ENCODE data around the gene NT5C2. TPM values are rescaled to one million over a fixed set of nuclear protein-coding genes. Genes with fewer than 3 reads are reported as not detected.

Gene NT5C2
- total RNA-seq, 4 donors from 2014 or later = 33.5 to 53.2 (median 35.3) TPM

DNA sequence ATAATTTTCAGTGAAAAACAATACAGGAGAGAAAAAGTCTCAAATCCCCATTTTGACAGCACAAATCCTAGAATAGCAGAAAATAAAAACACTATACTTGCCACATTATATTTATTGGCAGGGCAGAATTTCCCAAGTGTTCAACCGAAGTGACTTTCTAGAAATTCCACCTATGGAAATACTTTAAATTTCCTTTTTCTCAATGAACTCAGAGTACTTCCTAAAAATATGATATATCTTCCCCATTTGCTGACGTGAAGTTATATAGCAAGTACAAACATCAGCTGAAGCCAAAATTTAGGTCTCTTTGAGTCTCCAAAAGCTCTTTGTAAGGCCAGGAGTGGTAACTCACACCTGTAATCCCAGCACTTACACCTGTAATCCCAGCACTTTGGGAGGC is 83.3 kb downstream of the NT5C2 start:
- H3K4me1 ChIP-seq = peaks cover 86 to 93% of the 10 kb centered on the region in 2 donors
- ATAC-seq (no peak), DNase-seq (no peak)
- H3K27ac ChIP-seq = peak overlapping the region; percentile 79 to 92 (median 84)
- in situ Hi-C loops (cut with MboI; ENCODE audit: low sequenced_read_pairs in 4 of 4) = loop anchor here in 1 of 4 donors (25.0 kb wide), 1 partner anchor 127 kb away; the partner anchor contains the start of gene RPEL1
- H3K4me3 ChIP-seq = no peak overlapping the region
- intact Hi-C loops (cut with DNase I; ENCODE audit: low total_unique reads) = loop anchor here (5.0 kb wide), 2 partner anchors 37 to 132 kb away; no protein-coding TSS in a partner anchor
- H3K9me3 ChIP-seq = no peaks in the 10 kb centered on the region
- H3K36me3 ChIP-seq = peaks cover 0 to 9% of the 10 kb centered on the region in 2 donors
- no peaks in the 10 kb centered on the region for H3K27me3 ChIP-seq
- no peak for TF ChIP-seq POLR2A (IDR thresholded peaks at IDR 0.05)
- TF ChIP-seq, protein P1, sequence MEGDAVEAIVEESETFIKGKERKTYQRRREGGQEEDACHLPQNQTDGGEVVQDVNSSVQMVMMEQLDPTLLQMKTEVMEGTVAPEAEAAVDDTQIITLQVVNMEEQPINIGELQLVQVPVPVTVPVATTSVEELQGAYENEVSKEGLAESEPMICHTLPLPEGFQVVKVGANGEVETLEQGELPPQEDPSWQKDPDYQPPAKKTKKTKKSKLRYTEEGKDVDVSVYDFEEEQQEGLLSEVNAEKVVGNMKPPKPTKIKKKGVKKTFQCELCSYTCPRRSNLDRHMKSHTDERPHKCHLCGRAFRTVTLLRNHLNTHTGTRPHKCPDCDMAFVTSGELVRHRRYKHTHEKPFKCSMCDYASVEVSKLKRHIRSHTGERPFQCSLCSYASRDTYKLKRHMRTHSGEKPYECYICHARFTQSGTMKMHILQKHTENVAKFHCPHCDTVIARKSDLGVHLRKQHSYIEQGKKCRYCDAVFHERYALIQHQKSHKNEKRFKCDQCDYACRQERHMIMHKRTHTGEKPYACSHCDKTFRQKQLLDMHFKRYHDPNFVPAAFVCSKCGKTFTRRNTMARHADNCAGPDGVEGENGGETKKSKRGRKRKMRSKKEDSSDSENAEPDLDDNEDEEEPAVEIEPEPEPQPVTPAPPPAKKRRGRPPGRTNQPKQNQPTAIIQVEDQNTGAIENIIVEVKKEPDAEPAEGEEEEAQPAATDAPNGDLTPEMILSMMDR (IDR thresholded peaks at IDR 0.05 in 4 of 5, conservative IDR thresholded peaks at IDR 0.05 in 1 of 5) = no peak

DNA sequence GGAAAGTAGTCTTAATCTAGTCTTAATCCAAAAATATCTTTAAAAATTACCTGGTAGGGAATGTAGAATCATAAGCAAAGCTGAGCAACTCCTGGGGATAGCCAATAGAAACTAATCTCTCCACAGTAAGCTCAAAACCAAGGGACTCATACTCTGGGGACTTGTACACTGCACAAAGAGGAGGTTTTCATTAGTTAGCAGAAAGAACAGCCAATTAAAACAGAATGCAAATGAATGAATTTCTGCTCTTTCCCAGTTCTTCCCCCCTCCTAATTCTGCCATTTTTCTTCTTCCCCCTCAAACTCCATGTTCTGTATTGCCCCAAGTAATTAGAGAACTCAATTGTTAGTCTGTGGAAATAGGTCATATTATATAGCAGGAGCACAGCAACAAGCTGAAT is 86.5 kb downstream of the NT5C2 start:
- ATAC-seq (no peak), DNase-seq (no peak)
- intact Hi-C loops (cut with DNase I; ENCODE audit: low total_unique reads) (no loop called here), in situ Hi-C loops (cut with MboI; ENCODE audit: low sequenced_read_pairs in 4 of 4) (loop anchor here in 1 of 4 donors (25.0 kb wide), 1 partner anchor 131 kb away; the partner anchor contains the start of gene RPEL1)
- TF ChIP-seq POLR2A (IDR thresholded peaks at IDR 0.05) = no peak
- TF ChIP-seq, protein P1 (IDR thresholded peaks at IDR 0.05 in 4 of 5, conservative IDR thresholded peaks at IDR 0.05 in 1 of 5) = no peak
- Histone ChIP-seq H3K27me3 (no peaks in the 10 kb centered on the region), H3K4me3 (no peak overlapping the region), H3K4me1 (peaks cover 78 to 89% of the 10 kb centered on the region in 2 donors), H3K36me3 (peaks cover 0 to 10% of the 10 kb centered on the region in 2 donors), H3K9me3 (no peaks in the 10 kb centered on the region), H3K27ac (peak overlapping the region; percentile 79 to 92 (median 84))

DNA sequence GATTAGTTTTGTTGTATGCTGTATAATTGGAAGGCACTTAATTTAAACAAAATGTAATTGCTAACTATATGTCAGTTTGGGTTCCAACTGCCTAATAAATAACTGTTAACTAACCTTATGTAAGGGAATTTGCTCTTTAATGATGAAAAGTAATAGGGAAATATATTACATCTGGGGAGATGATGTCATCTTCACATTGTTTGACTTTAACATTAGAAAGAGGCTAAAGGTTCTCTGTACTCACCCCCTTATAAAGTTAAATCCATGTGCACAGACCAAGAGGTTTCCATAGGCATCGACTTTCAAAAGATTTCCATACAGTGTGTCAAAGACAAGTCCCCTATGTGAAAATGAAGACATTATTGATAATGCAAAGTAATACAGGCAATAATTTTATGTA is 87.6 kb downstream of the NT5C2 start:
- intact Hi-C loops (cut with DNase I; ENCODE audit: low total_unique reads) (no loop called here), in situ Hi-C loops (cut with MboI; ENCODE audit: low sequenced_read_pairs in 4 of 4) (loop anchor here in 1 of 4 donors (25.0 kb wide), 1 partner anchor 132 kb away; the partner anchor contains the start of gene RPEL1)
- peak overlapping the region; percentile 79 to 92 (median 84) for H3K27ac ChIP-seq
- no peak for TF ChIP-seq POLR2A (IDR thresholded peaks at IDR 0.05)
- TF ChIP-seq, protein P1 (IDR thresholded peaks at IDR 0.05 in 4 of 5, conservative IDR thresholded peaks at IDR 0.05 in 1 of 5) = no peak
- H3K4me3 ChIP-seq = no peak overlapping the region
- H3K36me3 ChIP-seq = peaks cover 0 to 15% of the 10 kb centered on the region in 2 donors
- H3K27me3 ChIP-seq = no peaks in the 10 kb centered on the region
- DNase-seq = no peak
- peaks cover 67 to 78% of the 10 kb centered on the region in 2 donors for H3K4me1 ChIP-seq
- no peaks in the 10 kb centered on the region for H3K9me3 ChIP-seq
- ATAC-seq = no peak

DNA sequence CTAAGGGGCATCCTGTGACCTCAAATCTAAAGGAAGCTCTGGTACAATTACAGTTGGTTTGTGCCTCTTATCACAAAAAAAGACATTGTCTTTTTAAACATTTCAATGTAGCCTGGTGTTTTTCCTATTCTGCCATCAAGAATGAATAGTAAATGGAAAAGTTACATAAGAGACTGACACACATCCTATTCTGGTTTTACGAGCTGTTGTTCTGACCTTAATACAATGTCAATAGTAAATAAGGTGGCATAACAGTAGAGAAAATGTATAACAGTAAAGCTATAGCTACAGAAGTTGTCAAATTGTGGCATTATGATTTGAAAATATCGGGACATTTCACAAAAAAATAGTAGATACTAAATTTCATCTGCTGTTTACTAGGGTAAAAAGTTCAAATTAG is 88.4 kb downstream of the NT5C2 start:
- Histone ChIP-seq H3K4me3 (no peak overlapping the region), H3K36me3 (peaks cover 4 to 22% of the 10 kb centered on the region in 2 donors), H3K27me3 (no peaks in the 10 kb centered on the region), H3K9me3 (no peaks in the 10 kb centered on the region), H3K4me1 (peaks cover 60 to 71% of the 10 kb centered on the region in 2 donors), H3K27ac (peak overlapping the region; percentile 79 to 92 (median 84))
- no peak for DNase-seq
- TF ChIP-seq POLR2A (IDR thresholded peaks at IDR 0.05) = no peak
- TF ChIP-seq, protein P1 (IDR thresholded peaks at IDR 0.05 in 4 of 5, conservative IDR thresholded peaks at IDR 0.05 in 1 of 5) = no peak
- in situ Hi-C loops (cut with MboI; ENCODE audit: low sequenced_read_pairs in 4 of 4) (loop anchor here in 1 of 4 donors (25.0 kb wide), 1 partner anchor 133 kb away; the partner anchor contains the start of gene RPEL1), intact Hi-C loops (cut with DNase I; ENCODE audit: low total_unique reads) (no loop called here)
- ATAC-seq = peak; percentile 80 to 82
